ENCODE results near the gene VSTM5. TPM values are rescaled to one million over a fixed set of nuclear protein-coding genes. Genes with fewer than 3 reads are reported as not detected.
"Not testable (repeated sequence)": the region's sequence is repeated elsewhere in the genome, so short reads cannot be mapped to it uniquely, and the experiment has no call there.

VSTM5 gene
- not detected in 2 replicates for total RNA-seq (2014; rRNA removed; shearing (Covaris generic))

GRCh38 chr11:93850594-93851018 lies at the start of gene VSTM5:
VSTM5 (minus strand) TSS chr11:93850618; CDS start chr11:93850502, 116 bp downstream.
- no peak for DNase-seq (ENCODE audit: low read depth)

GRCh38 chr11:93895106-93895862 lies 44.9 kb upstream of the VSTM5 start:
- DNase-seq (ENCODE audit: low read depth): peak; percentile 76

- no peak for DNase-seq (ENCODE audit: low read depth)
Measured at GRCh38 chr11:93890391-93891051, 40.1 kb upstream of the VSTM5 start.

- DNase-seq (ENCODE audit: low read depth): no peak
Measured at GRCh38 chr11:93887111-93887510, 36.7 kb upstream of the VSTM5 start.

GRCh38 chr11:93879114-93879513 lies 28.7 kb upstream of the VSTM5 start:
- not testable (repeated sequence) for DNase-seq (ENCODE audit: low read depth)

- no peak for DNase-seq (ENCODE audit: low read depth)
Measured at GRCh38 chr11:93875637-93876036, 25.2 kb upstream of the VSTM5 start.

- DNase-seq (ENCODE audit: low read depth): no peak
Measured at GRCh38 chr11:93871526-93871925, 21.1 kb upstream of the VSTM5 start.

GRCh38 chr11:93870616-93871015 lies 20.2 kb upstream of the VSTM5 start:
- DNase-seq (ENCODE audit: low read depth): no peak

GRCh38 chr11:93869830-93870229 lies 19.4 kb upstream of the VSTM5 start:
- DNase-seq (ENCODE audit: low read depth): no peak

- not testable (repeated sequence) for DNase-seq (ENCODE audit: low read depth)
Measured at GRCh38 chr11:93868404-93868803, 18.0 kb upstream of the VSTM5 start.

GRCh38 chr11:93861808-93862207 lies 11.4 kb upstream of the VSTM5 start:
- no peak for DNase-seq (ENCODE audit: low read depth)

GRCh38 chr11:93858121-93858775 lies 7.8 kb upstream of the VSTM5 start:
- no peak for DNase-seq (ENCODE audit: low read depth)

- peak; percentile 35 for DNase-seq (ENCODE audit: low read depth)
Measured at GRCh38 chr11:93857413-93858120, 7.1 kb upstream of the VSTM5 start.

- no peak for DNase-seq (ENCODE audit: low read depth)
Measured at GRCh38 chr11:93852242-93852641, 1.8 kb upstream of the VSTM5 start.

- DNase-seq (ENCODE audit: low read depth): peak; percentile 35
Measured at GRCh38 chr11:93849751-93850593, 446 bp downstream of the VSTM5 start.

GRCh38 chr11:93849201-93849600 lies 1.2 kb downstream of the VSTM5 start:
- DNase-seq (ENCODE audit: low read depth): no peak

- peak; percentile 18 for DNase-seq (ENCODE audit: low read depth)
Measured at GRCh38 chr11:93846411-93846810, 4.0 kb downstream of the VSTM5 start.

- peak; percentile 62 for DNase-seq (ENCODE audit: low read depth)
Measured at GRCh38 chr11:93845181-93846092, 5.0 kb downstream of the VSTM5 start.

- peak; percentile 61 for DNase-seq (ENCODE audit: low read depth)
Measured at GRCh38 chr11:93844568-93844967, 5.8 kb downstream of the VSTM5 start.

GRCh38 chr11:93843906-93844305 lies 6.5 kb downstream of the VSTM5 start:
- DNase-seq (ENCODE audit: low read depth): peak; percentile 36

Data from M059J (cell line).